Activated B cell treated with CpG ODN at 0.5 μM for 24 hours (primary cell): ENCODE measurements around the gene HDAC11. TPM values are rescaled to one million over a fixed set of nuclear protein-coding genes. Genes with fewer than 3 reads are reported as not detected.
"Not testable (repeated sequence)": the region's sequence is repeated elsewhere in the genome, so short reads cannot be mapped to it uniquely, and the experiment has no call there.

Experiments used
- ATAC-seq: fragments of 200-7000 bp; cut with Tn5 transposase; one replicate; pipeline ENCODE4 v1.10.0; 2021; ENCODE audit warnings: low read depth, mild to moderate bottlenecking, moderate library complexity
- CTCF ChIA-PET: fragments of 350-600 bp; sonication (Branson Sonifier 250); formaldehyde crosslinking; loops from one replicate; lab custom pipeline; 2021; ENCODE audit warnings: antibody characterized with exemption; lab: Charles Lee
- POLR2A ChIA-PET: fragments of 350-600 bp; sonication (Branson Sonifier 250); formaldehyde crosslinking; loops from one replicate; lab custom pipeline; 2021; ENCODE audit warnings: antibody characterized with exemption; lab: Charles Lee
- DNase-seq: peaks from one replicate; pipeline ENCODE4 v3.0.0; 2022
- H3K27ac Mint-ChIP-seq: one replicate; pipeline ENCODE4 v1.8.0; 2020; ENCODE audit warnings: mixed read lengths
- H3K27me3 Mint-ChIP-seq: one replicate; pipeline ENCODE4 v1.8.0; 2021; ENCODE audit warnings: mixed read lengths
- H3K36me3 Mint-ChIP-seq: one replicate; pipeline ENCODE4 v1.8.0; 2021; ENCODE audit warnings: low read depth, mixed read lengths
- H3K4me1 Mint-ChIP-seq: one replicate; pipeline ENCODE4 v1.8.0; 2021; ENCODE audit warnings: mixed read lengths
- H3K4me3 Mint-ChIP-seq: one replicate; pipeline ENCODE4 v1.8.0; 2020; ENCODE audit warnings: mild to moderate bottlenecking, mixed read lengths
- H3K9me3 Mint-ChIP-seq: one replicate; pipeline ENCODE4 v1.8.0; 2020; ENCODE audit warnings: mixed read lengths
- intact Hi-C: fragments of 100-400 bp; cut with micrococcal nuclease; formaldehyde crosslinking; loops from one replicate; pipeline ENCODE4 v1.15.1; 2024
- total RNA-seq: library from RNA; stranded (reverse); gene quantifications from 2 replicates; pipeline ENCODE4 v1.2.3, GENCODE V29; 2022
- TF ChIP-seq, protein P1 (sequence below): fragments of 200-600 bp; IDR thresholded peaks from one replicate; pipeline ENCODE4 v1.8.0; 2022; ENCODE audit warnings: antibody characterized with exemption, mild to moderate bottlenecking

The HDAC11 gene
- total RNA-seq, 1 donor from 2014 or later, result 2.5 TPM

DNA sequence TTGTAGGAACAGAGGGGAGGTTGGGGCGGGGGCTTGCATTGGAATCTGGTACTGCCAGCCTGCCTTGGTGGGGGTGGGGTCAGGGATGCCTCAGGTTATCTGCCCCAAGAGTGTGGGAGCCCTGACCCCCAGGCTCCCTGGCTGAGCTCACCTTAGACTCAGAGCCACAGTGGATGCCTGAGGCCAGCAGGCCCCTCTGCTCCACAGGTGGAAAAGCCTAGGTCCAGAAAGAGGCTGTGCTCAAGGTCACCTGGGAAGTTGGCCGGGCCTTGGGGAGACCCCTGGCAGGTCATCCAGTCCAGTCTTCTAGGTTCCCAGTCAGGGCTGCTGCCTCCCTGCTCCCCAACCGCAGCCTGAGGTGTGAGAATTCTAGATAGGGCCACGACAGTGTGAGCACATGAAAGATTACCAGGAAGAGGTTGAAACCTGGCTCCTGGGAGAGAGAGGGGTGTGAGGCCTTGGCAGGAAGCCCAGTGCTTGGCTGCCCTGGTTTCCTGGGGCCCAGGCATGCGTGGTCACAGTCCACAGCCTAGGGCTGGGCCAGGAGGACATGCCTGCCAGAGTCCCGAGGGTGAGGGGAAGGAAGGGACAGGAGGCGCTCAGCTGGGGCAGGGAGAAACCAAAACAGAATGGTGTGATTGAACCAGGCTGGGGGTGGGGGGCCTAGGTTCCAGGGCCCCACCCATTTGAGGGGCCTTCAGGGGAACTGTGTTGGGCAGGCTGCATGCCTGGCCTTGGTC lies 4.9 kb downstream of the HDAC11 start:
- ATAC-seq (no peak), DNase-seq (no peak)
- no peak overlapping the region for H3K27ac Mint-ChIP-seq
- no peaks in the 10 kb centered on the region for H3K27me3 Mint-ChIP-seq
- ChIA-PET CTCF (no interaction called here), POLR2A (no interaction called here)
- TF ChIP-seq, protein P1, sequence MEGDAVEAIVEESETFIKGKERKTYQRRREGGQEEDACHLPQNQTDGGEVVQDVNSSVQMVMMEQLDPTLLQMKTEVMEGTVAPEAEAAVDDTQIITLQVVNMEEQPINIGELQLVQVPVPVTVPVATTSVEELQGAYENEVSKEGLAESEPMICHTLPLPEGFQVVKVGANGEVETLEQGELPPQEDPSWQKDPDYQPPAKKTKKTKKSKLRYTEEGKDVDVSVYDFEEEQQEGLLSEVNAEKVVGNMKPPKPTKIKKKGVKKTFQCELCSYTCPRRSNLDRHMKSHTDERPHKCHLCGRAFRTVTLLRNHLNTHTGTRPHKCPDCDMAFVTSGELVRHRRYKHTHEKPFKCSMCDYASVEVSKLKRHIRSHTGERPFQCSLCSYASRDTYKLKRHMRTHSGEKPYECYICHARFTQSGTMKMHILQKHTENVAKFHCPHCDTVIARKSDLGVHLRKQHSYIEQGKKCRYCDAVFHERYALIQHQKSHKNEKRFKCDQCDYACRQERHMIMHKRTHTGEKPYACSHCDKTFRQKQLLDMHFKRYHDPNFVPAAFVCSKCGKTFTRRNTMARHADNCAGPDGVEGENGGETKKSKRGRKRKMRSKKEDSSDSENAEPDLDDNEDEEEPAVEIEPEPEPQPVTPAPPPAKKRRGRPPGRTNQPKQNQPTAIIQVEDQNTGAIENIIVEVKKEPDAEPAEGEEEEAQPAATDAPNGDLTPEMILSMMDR, result no peak
- no peaks in the 10 kb centered on the region for H3K36me3 Mint-ChIP-seq
- no peak overlapping the region for H3K4me3 Mint-ChIP-seq
- intact Hi-C loops, result loop anchor here (10.0 kb wide), 1 partner anchor 1000 kb away; the partner anchor contains the start of gene TSEN2
- no peaks in the 10 kb centered on the region for H3K9me3 Mint-ChIP-seq
- peaks cover 2% of the 10 kb centered on the region for H3K4me1 Mint-ChIP-seq

- H3K4me1 Mint-ChIP-seq, H3K36me3 Mint-ChIP-seq, H3K9me3 Mint-ChIP-seq, H3K27ac Mint-ChIP-seq, POLR2A ChIA-PET, ATAC-seq, H3K4me3 Mint-ChIP-seq, CTCF ChIA-PET, H3K27me3 Mint-ChIP-seq, DNase-seq: not testable (repeated sequence)
- intact Hi-C loops, result loop anchor here (10.0 kb wide), 1 partner anchor 1001 kb away; the partner anchor contains the start of gene TSEN2
These were observed 5.8 kb downstream of the HDAC11 start for GRCh38 chr3:13485630-13486562.

DNA sequence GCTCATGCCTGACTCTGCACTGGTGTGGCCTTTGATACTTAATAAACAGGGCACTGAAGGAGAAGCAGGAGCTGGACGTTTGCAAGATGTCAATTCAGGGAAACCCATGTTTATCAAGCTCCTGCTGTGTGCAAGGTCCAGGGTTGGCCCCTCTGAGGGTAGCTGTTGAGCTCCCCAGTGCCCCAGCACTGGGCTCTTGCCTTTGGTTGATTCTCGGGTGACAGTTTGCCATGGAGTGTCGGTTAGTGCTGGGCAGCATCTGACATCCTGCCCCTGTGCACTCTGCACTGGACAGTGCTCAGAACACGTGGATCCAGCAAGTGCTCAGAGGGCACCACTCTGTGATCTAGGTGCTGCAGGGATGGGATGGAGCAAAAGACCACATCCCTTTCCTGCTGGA lies 7.3 kb downstream of the HDAC11 start:
- ATAC-seq (no peak), DNase-seq (no peak)
- H3K9me3 Mint-ChIP-seq, result no peaks in the 10 kb centered on the region
- TF ChIP-seq, protein P1, result no peak
- H3K4me3 Mint-ChIP-seq, result no peak overlapping the region
- peaks cover 1% of the 10 kb centered on the region for H3K27me3 Mint-ChIP-seq
- ChIA-PET POLR2A (no interaction called here), CTCF (interaction anchor here (0.6 kb wide), 1 partner anchor 9 kb away, joined by 4 read pairs; no protein-coding TSS in a partner anchor)
- no peaks in the 10 kb centered on the region for H3K4me1 Mint-ChIP-seq
- intact Hi-C loops, result loop anchor here (10.0 kb wide), 1 partner anchor 1003 kb away; the partner anchor contains the start of gene TSEN2
- no peaks in the 10 kb centered on the region for H3K36me3 Mint-ChIP-seq
- no peak overlapping the region for H3K27ac Mint-ChIP-seq

DNA sequence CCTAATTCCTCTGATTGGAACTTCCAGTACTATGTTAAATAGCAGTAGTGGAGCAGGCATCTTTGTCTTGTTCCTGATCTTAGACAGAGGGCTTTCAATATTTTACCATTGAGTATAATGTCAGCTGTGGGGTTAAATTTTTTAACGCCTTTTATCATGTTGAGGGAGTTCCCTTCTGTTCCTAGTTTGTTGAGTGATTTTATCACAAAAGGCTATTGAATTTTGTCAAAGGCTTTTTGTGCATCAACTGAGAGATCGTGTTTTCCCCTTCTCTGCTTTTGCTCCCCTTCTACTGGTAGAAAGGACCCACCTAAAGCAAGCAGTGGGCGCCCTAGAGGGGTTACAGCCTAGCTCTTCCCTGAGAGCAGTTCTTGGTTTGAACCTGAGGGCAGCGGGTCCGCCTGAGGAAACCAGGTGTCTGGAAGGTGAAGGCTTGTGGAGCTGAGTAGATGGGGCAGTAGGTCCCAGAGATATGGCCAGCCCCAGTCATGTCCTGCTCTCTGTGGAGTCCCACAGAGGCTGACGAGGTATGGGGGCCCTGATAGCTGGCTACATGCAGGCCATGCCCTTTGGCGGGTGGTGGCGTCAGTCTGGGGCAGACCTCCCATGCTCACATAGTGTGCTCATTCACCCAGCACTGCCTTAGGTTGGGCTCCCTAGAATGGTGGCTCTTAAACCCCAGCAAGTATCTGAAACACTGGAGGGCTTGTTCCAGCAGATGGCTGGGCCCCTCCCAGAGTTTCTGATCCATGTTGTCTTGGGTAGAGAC lies 11.3 kb downstream of the HDAC11 start:
- H3K4me1 Mint-ChIP-seq, result no peaks in the 10 kb centered on the region
- POLR2A ChIA-PET, result interaction anchor here (1.1 kb wide), 1 partner anchor 8 kb away, joined by 14 read pairs; no protein-coding TSS in a partner anchor
- ATAC-seq (no peak), DNase-seq (no peak)
- intact Hi-C loops, result loop anchor here (10.0 kb wide), 2 partner anchors 393 to 683 kb away; partner anchors contain the start of genes LSM3, WNT7A and XPC
- H3K27me3 Mint-ChIP-seq, result peaks cover 1% of the 10 kb centered on the region
- CTCF ChIA-PET, result interaction anchor here (1.0 kb wide), 1 partner anchor 158 kb away, joined by 4 read pairs; no protein-coding TSS in a partner anchor
- TF ChIP-seq, protein P1, result no peak
- no peaks in the 10 kb centered on the region for H3K9me3 Mint-ChIP-seq
- H3K27ac Mint-ChIP-seq, result no peak overlapping the region
- no peaks in the 10 kb centered on the region for H3K36me3 Mint-ChIP-seq
- H3K4me3 Mint-ChIP-seq, result no peak overlapping the region

- POLR2A ChIA-PET, result no interaction called here
- H3K4me3 Mint-ChIP-seq, result no peak overlapping the region
- CTCF ChIA-PET, result no interaction called here
- H3K36me3 Mint-ChIP-seq, result no peaks in the 10 kb centered on the region
- H3K27me3 Mint-ChIP-seq, result peaks cover 1% of the 10 kb centered on the region
- DNase-seq, result no peak
- H3K4me1 Mint-ChIP-seq, result no peaks in the 10 kb centered on the region
- H3K9me3 Mint-ChIP-seq, result no peaks in the 10 kb centered on the region
- ATAC-seq, result no peak
- intact Hi-C loops, result loop anchor here (10.0 kb wide), 2 partner anchors 393 to 683 kb away; partner anchors contain the start of genes LSM3, WNT7A and XPC
- no peak overlapping the region for H3K27ac Mint-ChIP-seq
- TF ChIP-seq, protein P1, result no peak
These were observed 11.9 kb downstream of the HDAC11 start for GRCh38 chr3:13492048-13492447.
